OCI-LY7 (cell line): ENCODE results near the gene OSBPL1A. TPM values are rescaled to one million over a fixed set of nuclear protein-coding genes. Genes with fewer than 3 reads are reported as not detected.

Source experiments
- BruUV-seq: library from RNA; stranded (reverse); fragments of 400-500 nt; replicated peaks from 2 replicates; lab custom pipeline; 2021; lab: Mats Ljungman, UMichigan
- CTCF ChIA-PET: fragments of 300-600 bp; sonication (Branson Sonifier 250); formaldehyde crosslinking; loops from one replicate; lab custom pipeline; 2022; ENCODE audit warnings: antibody characterized with exemption; ENCODE audit not compliant: unreplicated experiment; lab: Charles Lee
- POLR2A ChIA-PET: fragments of 300-600 bp; sonication (Branson Sonifier 250); formaldehyde crosslinking; loops from one replicate; lab custom pipeline; 2022; ENCODE audit warnings: antibody characterized with exemption; lab: Charles Lee
- DNase-seq: peaks from one replicate; pipeline ENCODE4 v3.0.0-alpha.2; 2015; ENCODE audit warnings: low spot score
- H2AFZ ChIP-seq: fragments of 200-600 bp; sonication (generic), shearing (Covaris generic); 2 replicates; pipeline ENCODE4 v1.6.1; 2014; ENCODE audit warnings: mild to moderate bottlenecking, antibody characterized with exemption, low read length, moderate library complexity
- H3K27ac ChIP-seq: fragments of 200-600 bp; sonication (generic); 2 replicates; pipeline ENCODE4 v1.5.1; 2014; ENCODE audit warnings: mixed run types, low read depth, mild to moderate bottlenecking, moderate library complexity, low read length, inconsistent platforms; ENCODE audit not compliant: poor library complexity, severe bottlenecking
- H3K36me3 ChIP-seq: fragments of 200-600 bp; sonication (generic); 2 replicates; pipeline ENCODE4 v1.6.1; 2014; ENCODE audit warnings: mild to moderate bottlenecking, antibody characterized with exemption, low read length, moderate library complexity, mixed read lengths; ENCODE audit not compliant: insufficient read depth
- H3K4me1 ChIP-seq: fragments of 200-600 bp; sonication (generic); 2 replicates; pipeline ENCODE4 v1.5.1; 2014; ENCODE audit warnings: mild to moderate bottlenecking, low read length; ENCODE audit not compliant: insufficient read depth, poor library complexity, severe bottlenecking
- H3K4me2 ChIP-seq: fragments of 200-600 bp; sonication (generic); 2 replicates; pipeline ENCODE4 v1.6.1; 2014; ENCODE audit warnings: mild to moderate bottlenecking, low read length
- H3K4me3 ChIP-seq: fragments of 200-600 bp; sonication (generic); 2 replicates; pipeline ENCODE4 v1.5.1; 2014; ENCODE audit warnings: mild to moderate bottlenecking, low read depth, low read length; ENCODE audit not compliant: poor library complexity, severe bottlenecking
- H3K79me2 ChIP-seq: fragments of 200-600 bp; sonication (generic); 2 replicates; pipeline ENCODE4 v1.6.1; 2016; ENCODE audit warnings: low read depth, mild to moderate bottlenecking, low read length, moderate library complexity, mixed read lengths; ENCODE audit not compliant: insufficient read depth
- H3K9me2 ChIP-seq: fragments of 200-600 bp; sonication (generic); 2 replicates; pipeline ENCODE4 v1.6.1; 2016; ENCODE audit warnings: mild to moderate bottlenecking, low read length, mixed read lengths; ENCODE audit not compliant: insufficient read depth
- H3K9me3 ChIP-seq: fragments of 200-600 bp; sonication (generic); 2 replicates; pipeline ENCODE4 v1.6.1; 2014; ENCODE audit warnings: mild to moderate bottlenecking, mixed run types, low read length, mixed read lengths
- H4K20me1 ChIP-seq: fragments of 200-600 bp; sonication (generic); 2 replicates; pipeline ENCODE4 v1.6.1; 2014; ENCODE audit warnings: mild to moderate bottlenecking, antibody characterized with exemption, low read length, moderate library complexity, mixed read lengths; ENCODE audit not compliant: insufficient read depth
- CTCF ChIP-seq: fragments of 200-600 bp; sonication (generic); conservative IDR thresholded peaks from 2 replicates; pipeline ENCODE4 v1.5.1; 2014; ENCODE audit warnings: mild to moderate bottlenecking, antibody characterized with exemption, low read length, moderate library complexity, mixed read lengths
- EZH2phosphoT487 ChIP-seq: fragments of 200-600 bp; sonication (generic); IDR thresholded peaks from 2 replicates; pipeline ENCODE4 v1.6.1; 2018; ENCODE audit warnings: low read depth, borderline replicate concordance, mild to moderate bottlenecking, mixed run types, antibody characterized with exemption, low read length, moderate library complexity, mixed read lengths
- intact Hi-C: fragments of 100-400 bp; cut with micrococcal nuclease; formaldehyde crosslinking; loops from one replicate; pipeline ENCODE4 v1.10.0; 2022; ENCODE audit not compliant: unreplicated experiment
- total RNA-seq, 2 experiments: library from RNA; depleted of rRNA in 1 of 2; stranded (reverse); fragments of >200 nt in 1 of 2; shearing (Covaris generic) in 1 of 2; gene quantifications; 2 replicates each; pipeline ENCODE4 v1.2.3, GENCODE V29; 2014 to 2022

Gene OSBPL1A
- total RNA-seq, 2 experiments from 2014 or later: 0.06 to 0.59 TPM

DNA sequence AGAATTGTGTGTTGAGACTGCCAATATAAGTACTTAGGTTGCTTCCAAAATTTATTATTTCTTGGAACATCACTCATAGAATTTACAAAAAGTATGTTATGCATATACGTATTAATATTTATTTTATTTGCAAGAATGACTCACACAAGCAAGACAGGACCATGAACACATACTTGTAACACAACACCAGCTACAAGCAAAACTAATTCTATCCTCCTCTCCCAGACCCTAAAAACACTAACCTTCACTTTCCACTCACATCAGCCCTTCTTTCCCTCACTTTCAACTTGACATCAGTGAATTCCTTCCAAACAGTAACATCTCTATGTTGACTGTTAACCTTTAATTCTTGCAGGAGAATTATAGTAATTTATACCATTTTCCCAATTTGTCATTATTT, 24.3 kb downstream of the OSBPL1A start:
- Histone ChIP-seq H3K9me2 (no peaks in the 10 kb centered on the region), H3K4me2 (no peak overlapping the region), H3K9me3 (no peaks in the 10 kb centered on the region), H3K4me3 (no peak overlapping the region), H4K20me1 (no peaks in the 10 kb centered on the region), H3K27ac (no peak overlapping the region), H3K4me1 (no peaks in the 10 kb centered on the region), H3K36me3 (no peaks in the 10 kb centered on the region), H2AFZ (no peak overlapping the region), H3K79me2 (no peaks in the 10 kb centered on the region)
- ChIA-PET POLR2A (no interaction called here), CTCF (no interaction called here)
- intact Hi-C loops: loop anchor here (10.0 kb wide), 1 partner anchor 59 kb away; no protein-coding TSS in a partner anchor
- TF ChIP-seq EZH2phosphoT487 (no peak), CTCF (no peak)
- DNase-seq: no peak
- BruUV-seq: no TSS peak

DNA sequence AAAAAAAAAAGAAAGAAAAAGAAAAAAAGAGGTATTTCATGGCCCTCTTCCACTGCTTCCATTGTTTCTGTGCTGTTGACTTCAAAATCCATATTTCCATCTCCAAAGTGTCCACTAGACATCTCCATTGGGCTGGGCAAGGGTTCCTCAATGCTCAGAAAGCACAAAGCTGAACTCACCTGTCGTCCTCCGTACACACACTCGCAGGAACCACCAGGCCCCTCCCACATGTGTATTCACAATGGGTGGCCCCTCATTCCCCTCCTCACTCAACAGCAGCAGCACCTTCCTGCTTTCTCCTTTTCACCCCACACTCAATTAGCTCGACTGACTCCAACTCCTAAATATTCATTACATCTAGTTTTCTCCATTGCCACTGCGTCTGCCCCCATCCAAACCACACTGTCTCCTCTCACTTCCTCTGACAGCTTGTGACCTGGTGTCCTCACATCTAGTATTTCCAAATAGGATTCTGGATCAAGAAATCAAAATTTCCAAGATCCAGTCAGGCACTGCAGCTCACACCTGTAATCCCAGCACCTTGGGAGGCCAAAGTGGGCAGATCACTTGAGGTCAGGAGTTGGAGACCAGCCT, 25.2 kb downstream of the OSBPL1A start:
- Histone ChIP-seq H3K36me3 (no peaks in the 10 kb centered on the region), H4K20me1 (no peaks in the 10 kb centered on the region), H3K27ac (no peak overlapping the region), H3K4me1 (no peaks in the 10 kb centered on the region), H3K79me2 (no peaks in the 10 kb centered on the region), H2AFZ (no peak overlapping the region), H3K4me2 (no peak overlapping the region), H3K9me3 (no peaks in the 10 kb centered on the region), H3K4me3 (no peak overlapping the region), H3K9me2 (no peaks in the 10 kb centered on the region)
- CTCF ChIA-PET: no interaction called here
- DNase-seq: no peak
- intact Hi-C loops: loop anchor here (10.0 kb wide), 1 partner anchor 58 kb away; no protein-coding TSS in a partner anchor
- no TSS peak for BruUV-seq
- POLR2A ChIA-PET: no interaction called here
- TF ChIP-seq CTCF: no peak
- no peak for TF ChIP-seq EZH2phosphoT487

GRCh38 chr18:24370120-24370519, 27.5 kb downstream of the OSBPL1A start:
- Histone ChIP-seq H3K27ac (no peak overlapping the region), H3K79me2 (no peaks in the 10 kb centered on the region), H3K4me1 (no peaks in the 10 kb centered on the region), H2AFZ (no peak overlapping the region), H4K20me1 (no peaks in the 10 kb centered on the region), H3K9me2 (no peaks in the 10 kb centered on the region), H3K4me3 (no peak overlapping the region), H3K9me3 (no peaks in the 10 kb centered on the region), H3K4me2 (no peak overlapping the region), H3K36me3 (no peaks in the 10 kb centered on the region)
- BruUV-seq: no TSS peak
- ChIA-PET POLR2A (interaction anchor here (0.6 kb wide), 1 partner anchor 275 kb away, joined by 3 read pairs; no protein-coding TSS in a partner anchor), CTCF (no interaction called here)
- no peak for DNase-seq
- intact Hi-C loops: loop anchor here (10.0 kb wide), 1 partner anchor 55 kb away; no protein-coding TSS in a partner anchor
- no peak for TF ChIP-seq CTCF
- TF ChIP-seq EZH2phosphoT487: no peak
